Measurements from ENCODE around the gene SLC20A1.
"Not testable (repeated sequence)": the region's sequence is repeated elsewhere in the genome, so short reads cannot be mapped to it uniquely, and the experiment has no call there.

SLC20A1 gene

DNA sequence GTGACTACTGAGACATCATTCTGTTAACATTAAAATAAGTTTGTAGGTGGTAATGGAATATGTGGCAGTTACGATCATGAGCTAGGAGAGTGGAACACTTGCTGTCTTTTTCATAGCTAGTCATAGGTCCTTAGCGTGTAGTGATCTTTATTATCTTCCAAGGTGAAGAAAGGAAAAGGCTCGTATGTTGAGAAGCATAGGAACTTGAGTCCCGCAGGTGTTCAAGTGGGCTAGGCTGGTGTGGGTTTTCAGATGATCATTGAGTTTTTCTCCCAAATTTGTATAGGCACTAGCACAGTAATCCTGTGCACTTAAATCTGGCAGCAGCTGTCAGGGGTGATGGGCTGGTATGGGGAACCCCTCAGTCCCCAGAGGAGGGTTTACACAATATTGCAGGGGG, 10.9 kb downstream of the SLC20A1 start:
- DNase-seq: no peak

DNA sequence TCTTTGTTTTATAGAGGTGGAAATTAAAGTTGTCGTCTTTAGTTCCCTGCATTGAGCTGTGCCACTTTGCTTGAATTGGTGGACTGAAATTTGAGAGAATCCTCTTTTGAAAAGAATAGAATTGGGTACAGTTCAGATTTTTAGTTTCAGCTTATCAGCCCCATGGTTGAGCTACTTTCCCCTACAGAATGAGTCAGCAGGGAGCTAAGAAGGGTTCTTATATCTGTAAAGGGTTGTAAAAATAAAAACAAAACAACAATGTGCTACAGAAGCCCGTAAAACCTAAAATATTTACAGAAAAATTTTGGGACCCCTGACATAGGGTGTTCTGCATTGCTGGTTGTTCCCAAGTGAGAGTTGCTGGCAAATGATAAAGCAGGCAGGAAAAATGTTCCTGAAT, 12.6 kb downstream of the SLC20A1 start:
- no peak for DNase-seq

DNA sequence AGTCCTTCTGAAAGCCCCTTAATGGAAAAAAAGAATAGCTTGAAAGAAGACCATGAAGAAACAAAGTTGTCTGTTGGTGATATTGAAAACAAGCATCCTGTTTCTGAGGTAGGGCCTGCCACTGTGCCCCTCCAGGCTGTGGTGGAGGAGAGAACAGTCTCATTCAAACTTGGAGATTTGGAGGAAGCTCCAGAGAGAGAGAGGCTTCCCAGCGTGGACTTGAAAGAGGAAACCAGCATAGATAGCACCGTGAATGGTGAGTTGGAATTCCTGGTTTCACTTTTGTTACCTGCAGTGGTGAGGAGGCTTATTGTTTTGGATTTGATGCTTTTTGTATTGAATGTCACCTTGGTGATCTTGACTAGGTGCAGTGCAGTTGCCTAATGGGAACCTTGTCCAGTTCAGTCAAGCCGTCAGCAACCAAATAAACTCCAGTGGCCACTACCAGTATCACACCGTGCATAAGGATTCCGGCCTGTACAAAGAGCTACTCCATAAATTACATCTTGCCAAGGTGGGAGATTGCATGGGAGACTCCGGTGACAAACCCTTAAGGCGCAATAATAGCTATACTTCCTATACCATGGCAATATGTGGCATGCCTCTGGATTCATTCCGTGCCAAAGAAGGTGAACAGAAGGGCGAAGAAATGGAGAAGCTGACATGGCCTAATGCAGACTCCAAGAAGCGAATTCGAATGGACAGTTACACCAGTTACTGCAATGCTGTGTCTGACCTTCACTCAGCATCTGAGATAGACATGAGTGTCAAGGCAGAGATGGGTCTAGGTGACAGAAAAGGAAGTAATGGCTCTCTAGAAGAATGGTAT, 13.3 kb downstream of the SLC20A1 start:
- no peak for DNase-seq

DNA sequence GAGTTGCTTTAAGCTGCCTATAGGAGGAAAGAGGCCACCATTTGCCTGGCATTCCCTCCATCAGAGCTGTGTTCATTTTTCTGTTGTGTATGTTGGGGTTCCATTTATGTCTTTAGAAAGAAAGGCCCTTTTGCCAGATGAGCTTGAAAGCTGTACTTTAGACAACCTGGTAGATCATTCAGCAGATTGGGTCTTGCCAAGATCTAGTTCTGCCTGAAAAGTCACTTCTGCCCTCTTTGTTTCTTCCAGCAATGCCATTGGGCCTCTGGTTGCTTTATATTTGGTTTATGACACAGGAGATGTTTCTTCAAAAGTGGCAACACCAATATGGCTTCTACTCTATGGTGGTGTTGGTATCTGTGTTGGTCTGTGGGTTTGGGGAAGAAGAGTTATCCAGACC, 14.4 kb downstream of the SLC20A1 start:
- DNase-seq: no peak

DNA sequence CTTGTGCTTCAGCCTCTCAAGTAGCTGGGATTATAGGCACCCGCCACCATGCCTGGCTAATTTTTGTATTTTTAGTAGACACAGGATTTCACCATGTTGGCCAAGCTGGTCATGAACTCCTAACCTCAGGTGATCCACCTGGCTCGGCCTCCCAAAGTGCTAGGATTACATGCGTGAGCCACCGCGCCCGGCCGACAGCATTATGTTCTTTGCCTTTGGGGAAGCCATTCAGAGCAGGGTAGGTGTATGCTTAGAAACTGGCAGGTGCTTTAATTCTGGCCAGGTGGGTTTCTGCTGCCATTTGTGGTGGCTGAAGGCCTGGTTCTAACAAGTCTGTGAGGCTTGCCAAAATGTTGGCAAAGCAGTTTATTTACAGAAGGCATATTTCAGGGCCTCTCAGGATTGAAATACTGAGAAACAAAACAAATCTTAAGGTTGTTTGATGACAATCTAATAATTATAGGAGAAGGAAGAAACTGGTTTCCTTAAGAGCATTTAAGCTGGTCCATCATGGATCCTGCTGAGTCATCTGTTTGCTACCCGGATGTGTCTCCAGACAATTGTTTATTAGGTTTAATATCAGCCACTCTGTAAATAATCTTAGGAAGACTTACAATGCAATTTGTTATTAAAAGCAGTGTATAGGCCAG, 16.0 kb downstream of the SLC20A1 start:
- DNase-seq: no peak

DNA sequence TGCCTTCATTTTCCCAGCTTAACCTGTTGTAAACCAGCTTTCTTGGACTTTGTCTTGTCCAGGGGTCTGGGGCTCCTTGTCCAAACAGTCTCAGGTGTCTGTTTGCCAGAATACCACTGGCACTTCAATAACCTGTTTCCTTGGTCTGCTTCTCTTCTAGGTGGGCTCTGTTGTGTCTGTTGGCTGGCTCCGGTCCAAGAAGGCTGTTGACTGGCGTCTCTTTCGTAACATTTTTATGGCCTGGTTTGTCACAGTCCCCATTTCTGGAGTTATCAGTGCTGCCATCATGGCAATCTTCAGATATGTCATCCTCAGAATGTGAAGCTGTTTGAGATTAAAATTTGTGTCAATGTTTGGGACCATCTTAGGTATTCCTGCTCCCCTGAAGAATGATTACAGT, 17.0 kb downstream of the SLC20A1 start:
- no peak for DNase-seq

DNA sequence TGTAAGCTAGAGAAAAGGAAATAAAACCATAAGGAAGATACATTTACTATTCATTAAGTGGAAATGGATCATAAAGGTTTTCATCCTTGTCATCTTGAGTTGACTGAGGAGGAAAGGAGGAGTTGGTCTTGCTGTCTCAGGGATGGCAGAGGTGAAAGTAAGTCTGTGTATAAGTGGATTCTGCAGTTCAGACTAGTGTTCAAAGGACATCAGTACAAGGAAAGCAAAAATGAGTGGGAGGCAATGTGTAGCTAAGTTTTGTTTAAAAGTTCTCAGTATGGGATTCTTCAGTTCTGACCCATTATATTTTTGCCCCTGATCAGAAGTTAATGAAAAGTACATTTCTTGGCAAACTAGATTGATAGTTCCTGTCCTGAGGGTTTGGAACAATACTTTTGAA, 18.9 kb downstream of the SLC20A1 start:
- no peak for DNase-seq

DNA sequence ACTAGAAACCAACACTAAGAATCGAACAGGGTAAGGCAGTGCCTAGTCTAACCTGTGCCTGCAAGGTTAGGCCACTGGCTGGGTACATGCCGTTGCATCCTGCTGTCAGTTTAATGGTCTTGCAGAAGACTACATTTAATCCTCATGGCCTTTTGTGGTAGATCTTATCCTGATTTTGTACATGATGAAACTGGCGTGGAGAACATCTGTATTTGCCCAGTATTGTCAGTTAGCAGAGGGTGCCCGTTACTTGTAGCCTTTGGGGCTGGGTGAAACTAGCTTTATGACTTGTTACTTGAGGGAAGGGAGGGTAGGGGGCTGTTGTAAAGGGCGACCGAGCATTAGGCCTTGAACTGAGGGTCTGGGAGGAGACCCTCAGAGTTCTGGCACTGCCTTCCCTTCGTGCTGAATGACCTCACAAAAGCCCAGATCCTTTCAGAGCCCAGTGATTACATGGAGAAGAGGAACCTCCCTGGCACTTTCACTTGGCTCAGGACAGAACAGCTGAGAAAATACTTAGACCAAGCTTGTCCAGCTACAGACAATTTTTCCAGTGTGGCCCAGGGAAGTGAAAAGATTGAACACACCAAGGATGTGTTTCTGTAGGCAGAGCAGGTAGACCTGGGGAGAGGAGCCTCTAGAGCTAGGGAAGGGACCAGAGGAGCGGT, 19.5 kb downstream of the SLC20A1 start:
- no peak for DNase-seq

DNA sequence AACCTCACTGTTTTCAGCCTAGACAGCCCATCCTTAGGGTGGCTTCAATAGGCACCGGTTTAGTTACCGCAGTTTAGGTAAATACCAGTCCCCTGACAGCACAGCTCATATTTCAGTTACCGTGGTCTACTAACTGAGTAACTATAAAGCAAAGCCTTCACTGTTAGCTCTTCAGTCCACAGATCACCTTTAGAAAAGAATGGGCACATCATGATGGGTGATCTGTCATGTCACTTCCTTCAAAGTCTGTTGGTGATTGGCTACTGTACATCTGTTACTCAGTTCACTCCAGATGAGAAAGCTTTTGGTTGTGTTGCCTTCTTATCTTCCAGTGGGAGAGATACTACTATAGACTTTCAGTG, 21.0 kb downstream of the SLC20A1 start:
- no peak for DNase-seq

DNA sequence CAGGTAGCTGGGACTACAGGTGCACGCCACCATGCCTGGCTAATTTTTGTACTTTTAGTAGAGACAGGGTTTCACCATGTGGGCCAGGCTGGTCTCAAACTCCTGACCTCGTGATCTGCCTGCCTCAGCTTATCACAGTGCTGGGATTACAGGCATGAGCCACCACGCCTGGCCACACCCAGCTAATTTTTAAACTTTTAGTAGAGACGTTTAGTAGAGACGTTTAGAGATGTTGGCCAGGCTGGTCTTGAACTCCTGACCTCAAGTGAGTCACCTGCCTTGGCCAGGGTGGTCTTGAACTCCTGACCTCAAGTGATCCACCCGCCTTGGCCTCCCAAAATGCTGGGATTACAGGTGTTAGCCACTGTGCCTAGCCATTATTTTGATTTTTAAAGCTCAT, 21.8 kb downstream of the SLC20A1 start:
- not testable (repeated sequence) for DNase-seq

DNA sequence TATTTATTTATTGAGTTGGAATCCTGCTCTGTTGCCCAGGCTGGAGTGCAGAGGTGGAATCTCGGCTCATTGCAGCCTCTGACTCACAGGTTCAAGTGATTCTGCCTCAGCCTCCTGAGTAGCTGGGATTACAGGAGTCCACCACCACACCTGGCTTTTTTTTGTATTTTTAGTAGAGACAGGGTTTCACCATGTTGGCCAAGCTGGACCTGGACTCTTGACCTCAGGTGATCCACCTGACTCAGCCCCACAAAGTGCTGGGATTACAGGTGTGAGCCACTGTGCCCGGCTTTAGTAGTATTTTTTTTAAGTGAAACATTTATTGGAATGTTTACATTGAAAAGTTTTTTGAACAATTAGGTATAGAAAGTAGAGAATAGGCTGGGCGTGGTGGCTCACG, 23.9 kb downstream of the SLC20A1 start:
- no peak for DNase-seq

DNA sequence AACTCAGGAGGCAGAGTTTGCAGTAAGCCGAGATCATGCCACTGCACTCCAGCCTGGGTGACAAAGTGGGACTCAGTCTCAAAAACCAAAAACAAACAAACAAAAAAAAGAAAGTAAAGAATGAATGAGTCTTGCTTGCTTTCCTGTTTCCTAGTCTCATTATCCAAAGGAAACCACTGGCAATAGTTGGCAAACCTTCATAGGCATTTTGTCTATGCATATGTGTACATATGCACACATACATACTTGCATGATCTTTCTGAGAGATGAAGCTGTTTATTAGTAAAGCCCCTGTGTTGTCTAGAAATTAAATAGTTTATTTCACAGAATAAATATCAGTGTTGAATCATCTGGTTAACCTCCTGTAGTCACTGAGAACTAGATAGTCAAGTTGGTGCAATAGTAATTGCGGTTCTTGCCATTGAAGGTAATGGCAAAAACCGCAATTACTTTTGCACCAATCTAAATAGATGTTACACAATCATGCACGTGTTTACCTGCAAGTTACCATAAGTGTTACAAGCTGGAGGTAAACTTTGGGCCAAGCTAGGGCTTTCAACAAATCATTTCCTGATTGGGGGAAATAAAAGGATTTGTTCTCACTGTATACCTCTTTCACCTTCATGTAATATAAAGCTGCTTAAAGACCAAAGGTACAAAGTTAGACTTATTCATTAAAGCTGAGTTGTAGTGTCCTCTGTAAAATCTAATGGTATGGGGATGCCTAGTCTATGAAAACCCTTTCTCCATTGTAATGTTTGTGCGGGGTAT, 24.7 kb downstream of the SLC20A1 start:
- DNase-seq: no peak

DNA sequence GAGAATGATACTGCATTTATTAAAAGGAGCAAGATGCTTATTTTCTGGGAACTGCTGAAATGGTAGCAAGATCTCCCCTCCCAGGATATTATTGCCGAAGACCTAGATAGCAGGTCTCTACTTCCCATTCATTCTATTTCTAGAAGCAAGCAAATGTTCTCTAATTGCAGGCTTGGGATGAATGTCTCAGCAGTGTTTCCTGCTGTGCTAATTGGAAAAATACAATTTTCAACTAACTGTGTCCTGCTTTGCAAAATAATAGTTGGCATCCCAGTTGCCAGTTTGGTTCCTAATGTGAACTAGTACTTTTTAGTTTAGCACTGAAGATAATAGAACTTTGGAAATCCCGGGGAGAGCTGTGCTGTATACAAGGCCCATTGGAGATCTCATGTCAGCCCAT, 26.1 kb downstream of the SLC20A1 start:
- no peak for DNase-seq

DNA sequence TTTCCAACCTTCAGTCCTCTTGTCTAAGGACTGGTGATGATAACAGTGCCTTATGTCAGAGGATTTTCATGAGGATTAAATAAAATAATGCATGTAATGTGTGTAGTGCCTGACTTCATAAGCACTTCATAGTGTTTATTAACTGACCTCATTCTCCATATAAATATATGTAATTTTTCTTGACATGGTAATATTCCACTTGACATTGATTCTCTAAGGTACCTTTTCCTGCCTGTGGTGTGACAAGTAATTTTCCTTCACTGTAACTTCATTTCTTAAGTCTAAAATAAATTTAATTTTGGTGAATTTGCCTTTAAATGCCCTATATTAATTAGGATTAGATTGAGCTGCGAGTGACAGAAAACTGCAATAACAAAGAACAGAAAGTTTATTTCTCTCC, 27.3 kb downstream of the SLC20A1 start:
- no peak for DNase-seq

DNA sequence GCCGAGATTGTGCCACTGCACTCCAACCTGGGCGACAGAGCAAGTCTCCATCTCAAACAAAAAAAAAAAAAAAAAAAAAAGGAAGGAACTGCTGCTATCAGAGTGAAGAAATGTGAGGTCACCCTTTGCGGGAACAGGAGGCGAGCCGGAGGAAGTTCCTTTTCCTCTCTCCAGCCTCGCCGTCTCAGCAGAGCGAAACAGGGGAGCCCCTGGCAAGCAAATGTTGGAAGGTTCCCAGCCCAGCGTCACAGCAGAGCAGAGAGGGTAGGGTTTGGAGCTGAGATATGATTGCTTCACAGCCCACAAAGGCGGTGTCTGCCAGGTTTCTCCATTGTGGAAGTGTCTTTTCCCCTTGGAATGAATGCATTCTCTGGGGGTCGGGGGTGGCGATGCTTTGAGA, 28.5 kb downstream of the SLC20A1 start:
- DNase-seq: no peak

DNA sequence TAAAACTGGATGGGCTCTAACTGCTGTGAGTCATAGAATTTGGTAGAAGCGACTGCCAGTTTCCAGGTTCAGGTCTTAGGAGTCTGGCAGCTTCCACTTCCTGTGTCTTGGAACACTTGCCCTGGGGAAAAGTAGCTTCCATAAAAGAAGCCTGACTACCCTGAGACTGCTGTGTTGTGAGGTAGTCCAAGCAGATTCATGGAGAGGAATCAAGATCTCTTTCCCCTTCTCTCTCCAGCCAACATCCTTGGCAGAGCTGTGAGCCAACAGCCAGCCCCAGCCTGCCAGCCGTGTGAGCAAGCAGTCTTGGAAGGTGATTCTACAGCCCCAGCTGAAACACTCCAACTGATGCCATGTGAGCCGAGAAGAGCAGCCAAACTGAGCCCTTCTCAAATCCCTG, 33.7 kb downstream of the SLC20A1 start:
- no peak for DNase-seq

DNA sequence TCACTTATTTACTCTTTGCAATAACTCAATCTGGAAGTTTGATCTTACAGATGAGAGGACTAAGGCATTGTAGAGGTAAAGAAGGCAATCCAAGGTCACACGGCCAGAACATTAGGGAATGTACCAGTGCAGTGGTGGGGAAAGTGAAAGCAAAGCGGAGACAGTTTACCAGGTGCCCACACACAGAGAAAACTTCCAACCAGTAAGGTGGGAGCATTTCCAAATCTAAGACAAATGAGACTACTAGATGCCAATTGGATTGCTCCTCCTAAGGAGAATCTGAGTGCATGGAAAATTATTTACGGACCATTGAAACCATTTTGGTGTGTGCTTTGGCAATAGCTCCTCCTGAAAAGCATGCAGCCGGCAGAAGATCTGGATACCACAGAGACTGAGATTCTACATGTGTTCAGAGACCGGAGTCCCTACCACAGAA, 34.9 kb downstream of the SLC20A1 start:
- DNase-seq: no peak

DNA sequence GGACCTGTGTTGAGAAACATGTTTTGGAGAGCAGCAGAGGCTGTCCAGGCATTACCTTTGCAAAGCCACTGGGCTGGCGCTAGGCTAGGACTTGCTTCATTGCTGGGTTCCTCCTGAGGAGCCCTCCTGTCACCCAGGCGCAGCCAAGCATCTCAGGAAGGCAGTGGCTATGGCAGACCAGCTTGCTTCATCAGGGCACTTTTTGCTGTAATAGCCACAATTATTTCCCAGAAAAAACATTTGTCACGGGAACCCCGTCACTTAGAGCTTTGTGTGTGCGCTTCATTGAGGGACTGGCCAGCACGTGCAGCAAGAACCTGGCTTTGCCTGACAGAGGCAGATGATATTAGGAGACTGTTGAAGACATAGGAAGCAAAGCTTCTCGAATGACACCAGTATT, 36.4 kb downstream of the SLC20A1 start:
- no peak for DNase-seq

DNA sequence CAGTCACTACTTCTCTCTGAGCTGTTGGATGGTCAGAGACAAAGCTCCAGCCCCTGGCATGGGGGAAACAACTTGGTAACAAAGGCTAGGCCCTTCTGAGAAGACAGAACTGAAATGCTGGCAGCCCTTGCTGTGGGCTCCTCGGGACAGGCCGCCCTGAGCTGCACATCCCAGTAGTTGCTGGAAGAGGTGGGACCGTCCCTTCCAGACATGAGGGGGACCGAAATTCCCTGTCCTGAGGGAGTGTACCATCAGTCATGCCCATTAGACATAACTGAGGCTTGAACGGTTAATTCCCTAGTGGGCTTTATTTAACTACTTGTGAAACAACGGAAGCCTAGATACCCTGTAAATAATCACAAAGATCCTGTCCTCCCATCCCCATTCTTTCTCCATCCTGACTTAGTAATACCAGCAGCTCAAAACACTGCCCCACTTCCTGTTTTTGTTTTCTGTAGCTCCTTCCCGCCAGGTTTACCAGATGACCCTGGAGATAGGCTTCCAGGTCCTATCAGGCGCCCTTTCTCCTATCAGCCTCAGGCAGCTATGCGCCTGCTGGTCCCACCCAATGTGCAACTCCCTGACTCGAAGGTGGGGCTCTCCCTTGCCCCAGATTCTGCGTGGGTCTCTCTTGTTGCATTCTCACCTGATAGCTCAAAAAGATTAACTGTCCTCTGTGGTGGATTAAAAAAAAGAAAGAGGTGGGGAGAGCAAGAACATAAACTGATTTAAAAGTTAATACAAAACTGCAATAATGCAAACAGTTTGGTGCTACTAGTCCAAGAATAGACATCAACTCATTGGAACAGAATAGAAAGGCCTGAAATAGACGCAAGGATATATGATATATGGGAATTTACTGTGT, 38.0 kb downstream of the SLC20A1 start:
- DNase-seq: no peak

DNA sequence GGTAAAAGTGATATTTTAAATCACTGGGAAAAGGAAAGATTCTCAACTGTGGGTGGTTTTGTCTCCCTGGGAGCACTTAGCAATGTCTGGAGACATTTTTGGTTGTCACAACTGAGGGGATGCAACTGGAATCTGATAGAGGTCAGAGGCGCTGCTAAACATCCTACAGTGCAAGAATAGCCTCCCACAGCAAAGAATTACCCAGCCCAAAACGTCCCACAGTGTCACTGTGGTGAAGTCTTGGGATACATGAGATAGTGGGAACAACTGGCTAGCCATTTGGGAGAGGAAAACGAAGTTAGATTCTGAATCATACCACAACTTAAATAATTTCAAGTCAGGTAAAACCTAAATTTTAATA, 38.7 kb downstream of the SLC20A1 start:
- DNase-seq: no peak

DNA sequence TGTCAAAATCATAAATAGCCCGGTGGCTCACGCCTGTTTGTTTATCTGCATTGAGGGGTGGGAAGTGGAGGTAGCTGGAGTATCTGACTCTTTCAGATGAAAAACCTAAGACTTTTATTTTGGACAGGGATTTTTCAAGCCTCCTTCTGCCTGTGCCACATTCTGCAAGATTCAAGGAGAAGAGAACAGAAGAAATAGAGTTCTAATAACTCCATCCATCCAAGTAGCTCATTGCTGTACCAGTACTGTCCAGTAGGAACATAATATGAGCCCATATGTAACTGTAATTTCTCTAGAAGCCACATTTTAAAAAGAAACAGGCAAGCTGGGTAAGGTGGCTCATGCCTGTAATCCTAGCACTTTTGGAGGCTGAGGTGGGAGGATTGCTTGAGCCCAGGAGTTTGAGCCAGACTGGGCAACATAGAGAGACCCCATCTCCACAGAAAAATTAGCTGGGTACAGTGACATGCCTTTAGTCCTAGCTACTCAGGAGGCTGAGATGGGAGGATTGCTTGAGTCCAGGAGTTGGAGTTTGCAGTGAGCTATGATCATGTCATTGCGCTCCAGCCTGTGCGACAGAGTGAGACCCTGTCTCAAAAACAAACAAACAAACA, 39.6 kb downstream of the SLC20A1 start:
- no peak for DNase-seq

All from SHP77 (cell line).